ENCODE measurements around the gene PROCR. TPM values are rescaled to one million over a fixed set of nuclear protein-coding genes. Genes with fewer than 3 reads are reported as not detected.
"Not testable (repeated sequence)": the region's sequence is repeated elsewhere in the genome, so short reads cannot be mapped to it uniquely, and the experiment has no call there.

The PROCR gene
- total RNA-seq, 2 experiments from 2014 or later = 2.1 to 2.4 TPM

DNA sequence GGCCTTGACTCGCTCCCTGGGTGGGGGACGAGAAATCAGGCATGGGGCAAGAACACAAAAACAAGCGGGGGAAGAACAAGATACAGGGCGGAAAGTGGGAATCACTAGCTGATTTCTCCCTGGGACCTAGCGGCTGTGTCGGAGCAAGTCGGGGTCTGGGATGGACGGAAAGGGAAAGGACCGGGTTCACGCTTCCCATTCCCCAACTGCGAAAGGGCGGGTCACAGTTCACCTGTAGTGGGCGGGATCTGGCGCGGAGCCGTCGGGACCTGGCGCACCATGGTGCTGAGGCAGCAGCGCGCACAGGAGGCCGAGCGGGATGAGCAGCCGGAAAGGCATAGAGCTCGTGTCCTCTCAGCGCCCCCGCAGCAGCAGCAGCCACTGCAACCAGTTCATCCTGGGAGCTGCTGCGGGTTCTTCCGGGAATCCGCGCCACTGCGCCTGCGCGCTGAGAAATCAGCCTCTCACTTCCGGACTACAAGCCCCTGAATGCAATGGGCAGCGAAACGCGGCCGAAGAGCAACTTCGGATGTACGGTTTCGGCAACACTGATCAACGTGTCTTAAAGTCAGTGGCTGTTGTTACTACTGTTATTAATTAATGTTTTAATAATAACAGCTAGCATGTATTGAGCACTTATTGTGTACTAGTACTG, 24.8 kb upstream of the PROCR start, which contains the start of gene EDEM2:
TSS of gene EDEM2 (minus strand) at position 417 of the 655 bp plus-strand sequence. CDS start at position 339, 78 bp downstream.
- H3K9me3 Mint-ChIP-seq = no peaks in the 10 kb centered on the region
- H3K27ac Mint-ChIP-seq = peak within 1 kb of the TSS; percentile 79
- peak; percentile 95 for DNase-seq
- peaks cover 2% of the 10 kb centered on the region for H3K36me3 Mint-ChIP-seq
- peaks cover 22% of the 10 kb centered on the region for H3K4me1 Mint-ChIP-seq
- ATAC-seq (ENCODE audit: low read depth) = peak; percentile 91
- H3K27me3 Mint-ChIP-seq = no peaks in the 10 kb centered on the region
- peak within 1 kb of the TSS; percentile 92 for H3K4me3 Mint-ChIP-seq
- POLR2A ChIA-PET = interaction anchor here (0.9 to 2.2 kb wide), 11 partner anchors 9 to 807 kb away, joined by 3 to 10 read pairs (median 4); partner anchors contain the start of genes EIF6, MMP24OS and SCAND1

DNA sequence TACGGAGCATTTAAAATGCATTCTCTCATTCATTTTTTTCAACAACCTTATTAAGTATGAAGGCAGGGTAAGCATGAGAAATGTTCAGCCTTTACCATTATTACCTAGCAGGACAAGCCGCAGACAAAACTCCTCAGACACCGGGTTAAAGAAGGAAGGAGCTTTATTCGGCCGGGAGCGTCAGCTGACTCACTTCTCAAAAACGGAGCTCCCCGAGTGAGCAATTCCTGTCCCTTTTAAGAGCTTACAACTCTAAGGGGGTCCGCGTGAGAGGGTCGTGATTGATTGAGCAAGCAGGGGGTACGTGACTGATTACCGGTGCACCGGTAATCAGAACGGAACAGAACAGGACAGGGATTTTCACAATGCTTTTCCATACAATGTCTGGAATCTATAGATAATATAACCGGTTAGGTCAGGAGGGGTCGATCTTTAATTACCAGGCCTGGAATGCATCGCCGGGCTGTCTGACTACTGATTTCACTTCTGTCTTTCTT, 24.2 kb upstream of the PROCR start:
- DNase-seq; ATAC-seq (ENCODE audit: low read depth); H3K27me3 Mint-ChIP-seq; H3K9me3 Mint-ChIP-seq; H3K36me3 Mint-ChIP-seq: not testable (repeated sequence)
- Mint-ChIP-seq H3K4me3 (peak overlapping the region; percentile 92), H3K4me1 (peaks cover 22% of the 10 kb centered on the region), H3K27ac (peak overlapping the region; percentile 79)
- POLR2A ChIA-PET = interaction anchor here (0.9 to 2.2 kb wide), 10 partner anchors 10 to 806 kb away, joined by 3 to 10 read pairs (median 4); partner anchors contain the start of genes EIF6, MMP24OS and SCAND1

DNA sequence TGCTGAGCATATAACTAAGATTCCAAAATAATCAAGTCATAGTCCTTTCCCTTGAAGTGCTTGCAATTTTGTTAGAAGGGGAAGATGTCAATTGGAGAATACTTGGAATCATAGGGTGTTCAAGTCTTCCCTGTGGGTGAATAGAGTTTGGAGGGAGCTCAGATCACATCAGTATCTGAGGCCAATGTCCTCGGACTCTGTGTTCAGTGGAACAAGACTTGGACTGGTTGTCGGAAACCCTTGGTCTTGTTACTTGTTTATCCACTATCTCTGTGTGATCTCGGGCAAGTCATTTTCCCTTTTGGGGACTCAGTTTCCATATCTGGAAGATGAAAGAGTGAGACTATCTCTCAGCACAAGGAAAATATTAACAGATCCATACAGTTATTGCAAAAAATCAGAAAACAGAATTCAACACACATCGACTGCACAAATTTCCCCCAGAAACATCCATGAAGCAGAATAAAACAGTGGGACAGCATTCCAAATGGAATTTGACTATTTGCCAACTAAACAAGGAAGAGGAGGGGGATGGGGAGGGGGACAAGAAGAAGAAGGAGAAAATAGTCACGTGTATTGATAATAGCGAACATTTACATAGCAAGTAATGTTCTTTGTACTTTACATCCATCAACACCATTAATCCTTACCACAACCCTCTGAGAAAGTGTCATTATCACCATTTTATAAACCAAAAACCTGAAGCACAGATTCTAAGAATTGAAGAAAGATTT, 20.9 kb upstream of the PROCR start:
- Mint-ChIP-seq H3K4me1 (peaks cover 10% of the 10 kb centered on the region), H3K36me3 (no peaks in the 10 kb centered on the region), H3K4me3 (no peak overlapping the region), H3K9me3 (no peaks in the 10 kb centered on the region), H3K27me3 (no peaks in the 10 kb centered on the region), H3K27ac (no peak overlapping the region)
- POLR2A ChIA-PET = no interaction called here
- DNase-seq = no peak
- no peak for ATAC-seq (ENCODE audit: low read depth)

DNA sequence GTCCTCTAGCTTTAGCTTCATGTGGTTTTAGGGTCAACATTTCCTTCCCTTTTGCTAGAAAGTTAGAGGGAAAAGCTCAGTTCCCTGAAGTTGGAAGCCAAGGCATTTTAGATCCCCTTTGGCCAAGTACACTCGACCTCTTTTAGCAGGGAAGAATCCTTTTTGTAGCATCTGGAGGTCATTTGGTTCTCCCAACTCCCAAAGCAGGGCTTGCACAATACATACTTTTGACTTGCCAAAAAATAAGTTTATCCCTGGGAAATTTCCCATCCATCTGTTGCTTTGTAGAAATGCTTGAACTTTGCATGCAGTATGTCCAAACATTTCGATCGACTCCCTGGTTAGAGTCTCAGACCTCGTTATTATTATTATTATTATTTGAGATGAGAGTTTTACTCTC, 20.1 kb upstream of the PROCR start:
- POLR2A ChIA-PET = no interaction called here
- DNase-seq (no peak), ATAC-seq (ENCODE audit: low read depth) (no peak)
- H3K27ac Mint-ChIP-seq = no peak overlapping the region
- peaks cover 2% of the 10 kb centered on the region for H3K27me3 Mint-ChIP-seq
- H3K36me3 Mint-ChIP-seq = no peaks in the 10 kb centered on the region
- H3K9me3 Mint-ChIP-seq = no peaks in the 10 kb centered on the region
- H3K4me3 Mint-ChIP-seq = no peak overlapping the region
- peaks cover 8% of the 10 kb centered on the region for H3K4me1 Mint-ChIP-seq

DNA sequence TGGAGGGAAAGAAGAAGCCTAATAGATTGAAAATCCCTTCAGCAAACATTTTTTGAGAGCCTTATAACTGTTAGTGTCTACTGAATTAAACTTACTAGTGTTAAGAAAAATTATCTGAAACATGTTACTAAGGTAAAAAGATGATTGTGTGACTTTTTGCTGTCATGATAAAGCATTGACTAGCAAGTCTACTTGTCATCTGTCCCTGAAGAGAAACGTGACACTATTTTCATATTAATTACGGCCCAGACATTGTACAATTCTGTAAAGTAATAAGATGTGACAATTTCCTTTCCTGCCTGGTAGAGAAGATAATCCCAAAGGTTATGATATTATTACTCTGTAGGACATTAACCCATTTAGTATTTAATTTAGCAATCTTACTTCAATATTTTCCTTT, 15.9 kb upstream of the PROCR start:
- Mint-ChIP-seq H3K27me3 (peaks cover 6% of the 10 kb centered on the region), H3K36me3 (peaks cover 2% of the 10 kb centered on the region), H3K4me1 (peaks cover 2% of the 10 kb centered on the region), H3K9me3 (no peaks in the 10 kb centered on the region), H3K4me3 (no peak overlapping the region), H3K27ac (no peak overlapping the region)
- DNase-seq (no peak), ATAC-seq (ENCODE audit: low read depth) (no peak)
- POLR2A ChIA-PET = no interaction called here

DNA sequence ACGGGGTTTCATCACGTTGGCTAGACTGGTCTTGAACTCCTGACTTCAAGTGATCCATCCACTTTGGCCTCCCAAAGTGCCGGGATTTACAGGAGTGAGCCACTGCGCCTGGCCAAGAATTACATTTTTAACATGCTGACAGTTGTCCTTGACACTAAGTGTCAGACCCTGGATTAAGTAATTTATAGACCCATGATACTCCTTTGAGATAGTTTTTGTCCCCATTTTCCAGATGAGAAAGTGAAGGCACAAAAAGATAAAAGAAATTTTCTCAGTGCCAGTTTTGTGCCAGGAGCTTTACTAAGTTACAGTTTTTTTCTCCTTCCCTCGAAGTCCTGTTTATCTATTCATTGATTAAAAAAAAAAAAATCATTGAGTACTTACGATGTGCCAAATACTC, 14.9 kb upstream of the PROCR start:
- DNase-seq (no peak), ATAC-seq (ENCODE audit: low read depth) (no peak)
- no peak overlapping the region for H3K4me3 Mint-ChIP-seq
- H3K36me3 Mint-ChIP-seq = peaks cover 2% of the 10 kb centered on the region
- no peaks in the 10 kb centered on the region for H3K9me3 Mint-ChIP-seq
- POLR2A ChIA-PET = no interaction called here
- H3K27ac Mint-ChIP-seq = no peak overlapping the region
- H3K27me3 Mint-ChIP-seq = peaks cover 6% of the 10 kb centered on the region
- H3K4me1 Mint-ChIP-seq = peaks cover 4% of the 10 kb centered on the region

DNA sequence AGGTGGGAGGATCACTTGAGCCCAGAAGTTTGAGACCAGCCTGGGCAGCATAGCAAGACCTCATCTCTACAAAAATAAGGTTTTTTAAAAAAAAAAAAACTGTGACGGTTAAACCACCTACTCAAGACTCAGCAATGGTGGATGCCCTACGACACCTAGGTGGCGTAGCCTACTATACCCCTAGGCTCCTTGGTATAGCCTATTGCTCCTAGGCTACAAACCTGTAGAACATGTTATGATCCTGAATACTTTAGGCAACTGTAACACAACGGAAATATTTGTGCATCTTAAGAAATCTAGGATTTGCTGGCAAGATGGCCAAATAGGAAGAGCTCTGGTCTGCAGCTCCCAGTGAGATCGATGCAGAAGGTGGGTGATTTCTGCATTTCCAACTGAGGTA, 11.5 kb upstream of the PROCR start:
- H3K36me3 Mint-ChIP-seq; H3K4me1 Mint-ChIP-seq; POLR2A ChIA-PET; H3K4me3 Mint-ChIP-seq; H3K9me3 Mint-ChIP-seq; H3K27ac Mint-ChIP-seq; ATAC-seq (ENCODE audit: low read depth); H3K27me3 Mint-ChIP-seq; DNase-seq: not testable (repeated sequence)

DNA sequence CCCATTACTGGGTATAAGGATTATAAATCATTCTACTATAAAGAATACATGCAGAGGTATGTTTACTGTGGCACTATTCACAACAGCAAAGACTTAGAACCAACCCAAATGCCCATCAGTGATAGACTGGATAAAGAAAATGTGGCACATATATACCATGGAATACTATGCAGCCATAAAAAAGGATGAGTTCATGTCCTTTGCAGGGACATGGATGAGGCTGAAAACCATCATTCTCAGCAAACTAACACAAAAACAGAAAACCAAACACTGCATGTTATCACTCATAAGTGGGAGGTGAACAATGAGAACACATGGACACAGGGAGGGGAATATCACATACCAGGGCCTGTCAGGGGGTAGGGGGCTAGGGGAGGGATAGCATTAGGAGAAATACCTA, 7.3 kb upstream of the PROCR start:
- H3K4me3 Mint-ChIP-seq; H3K27me3 Mint-ChIP-seq; DNase-seq; H3K27ac Mint-ChIP-seq; ATAC-seq (ENCODE audit: low read depth); H3K36me3 Mint-ChIP-seq; H3K9me3 Mint-ChIP-seq; H3K4me1 Mint-ChIP-seq; POLR2A ChIA-PET: not testable (repeated sequence)

DNA sequence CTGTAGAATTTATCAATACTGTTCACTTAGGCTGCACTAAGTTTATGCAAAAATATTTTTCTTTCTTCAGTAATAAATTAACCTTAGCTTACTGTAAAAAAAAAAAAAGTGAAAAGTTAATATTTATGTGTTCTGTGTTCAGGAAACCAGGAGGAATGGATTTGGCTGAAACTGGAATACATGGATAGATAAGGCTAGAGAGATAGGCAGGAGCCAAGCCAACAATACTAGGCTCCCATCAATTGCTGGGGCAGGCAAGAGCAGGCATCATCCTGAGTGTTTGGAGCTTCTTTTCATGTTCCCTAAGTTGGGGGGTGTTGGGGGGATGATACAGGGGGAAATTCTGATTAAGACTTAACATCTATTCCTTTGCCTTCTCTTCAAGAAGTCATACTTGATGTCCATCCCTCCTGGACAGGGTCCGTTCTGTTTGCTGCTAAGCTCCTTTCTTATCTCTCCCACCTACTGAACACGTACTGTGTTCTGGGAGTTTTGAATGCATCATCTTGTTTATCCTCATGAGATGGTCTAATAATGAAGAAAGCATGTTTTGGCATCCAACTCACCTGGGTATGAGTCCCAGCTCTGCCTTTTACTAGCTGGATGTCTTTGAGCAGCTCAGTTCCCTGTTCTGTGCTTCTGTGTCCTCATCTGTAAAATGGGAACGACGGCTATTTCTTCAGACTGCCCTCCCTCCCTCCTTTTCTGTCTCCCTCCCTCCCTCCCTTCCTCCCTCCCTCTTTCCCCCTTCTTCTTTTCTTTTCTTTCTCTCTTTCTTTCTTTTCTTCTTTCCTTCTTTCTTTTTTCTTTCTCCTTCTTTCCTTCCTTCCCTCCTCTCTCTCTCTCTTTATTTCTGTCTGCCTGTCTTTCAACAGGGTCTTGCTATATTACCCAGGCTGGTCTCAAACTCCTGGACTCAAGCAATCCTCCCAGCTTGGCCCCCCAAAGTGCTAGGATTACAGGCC, 6.4 kb upstream of the PROCR start:
- peaks cover 5% of the 10 kb centered on the region for H3K9me3 Mint-ChIP-seq
- DNase-seq (no peak), ATAC-seq (ENCODE audit: low read depth) (no peak)
- peaks cover 4% of the 10 kb centered on the region for H3K36me3 Mint-ChIP-seq
- H3K4me1 Mint-ChIP-seq = peaks cover 6% of the 10 kb centered on the region
- peaks cover 2% of the 10 kb centered on the region for H3K27me3 Mint-ChIP-seq
- no peak overlapping the region for H3K27ac Mint-ChIP-seq
- H3K4me3 Mint-ChIP-seq = no peak overlapping the region
- POLR2A ChIA-PET = no interaction called here

DNA sequence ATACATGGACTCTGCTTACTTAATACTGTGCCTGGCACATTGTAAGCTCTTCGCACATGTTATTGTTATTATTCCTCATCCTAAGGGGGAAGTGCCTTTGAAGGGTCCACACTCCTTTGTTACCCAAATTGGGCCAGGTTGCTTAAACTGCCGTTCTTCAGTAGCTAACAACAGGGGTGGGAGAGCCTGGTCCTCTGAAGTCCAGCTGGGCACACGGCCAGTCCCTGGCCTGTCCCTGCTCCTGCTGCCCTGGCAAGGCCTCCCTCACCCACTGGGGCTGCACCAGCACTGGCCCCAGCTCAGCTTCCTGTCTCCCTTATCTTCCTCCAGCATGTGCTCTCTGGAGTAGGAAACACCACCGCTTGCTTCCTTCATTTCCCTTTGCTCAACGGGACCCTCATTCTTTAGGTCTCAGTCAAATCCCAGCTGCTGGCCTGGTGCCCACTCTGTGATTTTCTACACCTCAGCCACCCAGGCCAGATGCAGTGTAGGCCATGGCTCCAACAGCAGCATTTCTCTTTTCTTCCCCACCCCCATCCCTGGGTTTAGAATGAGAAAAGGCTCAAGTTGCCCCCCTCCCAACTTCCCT, 5.5 kb upstream of the PROCR start:
- no peak overlapping the region for H3K4me3 Mint-ChIP-seq
- ATAC-seq (ENCODE audit: low read depth) (no peak), DNase-seq (no peak)
- POLR2A ChIA-PET = interaction anchor here (0.6 kb wide), 1 partner anchor 326 kb away, joined by 3 read pairs; no protein-coding TSS in a partner anchor
- H3K27me3 Mint-ChIP-seq = peaks cover 2% of the 10 kb centered on the region
- peaks cover 2% of the 10 kb centered on the region for H3K36me3 Mint-ChIP-seq
- H3K4me1 Mint-ChIP-seq = peaks cover 5% of the 10 kb centered on the region
- no peak overlapping the region for H3K27ac Mint-ChIP-seq
- peaks cover 5% of the 10 kb centered on the region for H3K9me3 Mint-ChIP-seq

DNA sequence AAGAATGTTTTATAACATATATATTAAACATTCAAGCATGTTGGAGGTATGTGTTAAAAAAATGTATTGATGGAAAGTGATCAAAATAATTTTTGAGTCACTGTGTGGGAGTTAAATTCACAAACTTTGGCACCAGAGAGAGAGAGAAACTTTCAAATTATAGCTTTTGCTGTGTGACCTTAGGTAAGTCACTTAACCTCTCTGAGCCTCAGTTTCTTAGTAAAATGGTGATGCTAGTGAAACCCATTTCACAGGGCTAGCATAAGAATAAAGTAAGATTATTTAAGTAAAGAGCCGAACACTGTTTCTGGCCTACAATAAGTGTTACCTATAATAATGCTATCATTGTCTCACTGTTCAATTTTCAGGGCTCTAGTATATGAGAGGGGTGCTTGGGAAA, 4.1 kb upstream of the PROCR start:
- Mint-ChIP-seq H3K27ac (no peak overlapping the region), H3K36me3 (peaks cover 2% of the 10 kb centered on the region), H3K4me1 (peaks cover 14% of the 10 kb centered on the region), H3K9me3 (peaks cover 5% of the 10 kb centered on the region), H3K4me3 (no peak overlapping the region), H3K27me3 (peaks cover 2% of the 10 kb centered on the region)
- POLR2A ChIA-PET = no interaction called here
- no peak for ATAC-seq (ENCODE audit: low read depth)
- DNase-seq = no peak

DNA sequence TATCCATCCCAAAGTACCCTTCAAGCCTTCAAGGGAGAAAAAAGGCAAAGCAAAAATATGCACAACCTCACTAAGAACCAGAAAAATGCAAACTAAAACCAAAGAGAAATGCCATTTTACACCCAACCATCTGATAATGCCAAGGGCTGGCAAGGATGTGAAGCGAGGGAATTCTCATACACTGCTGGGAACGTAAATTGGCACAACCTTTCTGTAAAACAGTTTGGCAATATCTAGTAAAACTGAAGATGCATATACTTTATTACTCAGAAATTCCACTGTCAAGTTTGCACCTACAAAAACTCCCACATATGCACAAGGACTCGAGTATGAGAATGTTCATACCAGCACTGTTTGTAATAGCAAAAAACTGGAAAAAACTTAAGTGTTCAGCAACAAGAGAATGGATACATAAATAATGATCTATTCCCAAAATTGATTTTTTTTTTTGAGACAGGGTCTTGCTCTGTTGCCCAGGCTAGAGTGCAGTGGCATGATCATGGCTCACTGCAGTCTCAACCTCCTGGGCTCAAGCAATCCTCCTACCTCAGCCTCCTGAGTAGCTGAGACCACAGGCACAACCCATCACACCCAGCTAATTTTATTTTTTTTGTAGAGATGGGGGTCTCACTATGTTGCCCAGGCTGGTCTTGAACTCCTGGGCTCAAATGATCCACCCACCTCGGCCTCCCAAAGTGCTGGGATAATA, 3.0 kb upstream of the PROCR start:
- H3K36me3 Mint-ChIP-seq; POLR2A ChIA-PET; DNase-seq; ATAC-seq (ENCODE audit: low read depth); H3K9me3 Mint-ChIP-seq; H3K27me3 Mint-ChIP-seq; H3K4me3 Mint-ChIP-seq; H3K27ac Mint-ChIP-seq: not testable (repeated sequence)
- peaks cover 14% of the 10 kb centered on the region for H3K4me1 Mint-ChIP-seq
